Vagina (tissue), 2 donors: ENCODE data around the gene RSBN1.

Experiments
- CTCF ChIP-seq, 3 experiments: fragments of 450-650 bp in 2 of 3; fragments of 200-600 bp in 1 of 3; sonication (generic) in 1 of 3; IDR thresholded peaks; one replicate each; pipeline ENCODE4 v1.5.1; 2017 to 2019; ENCODE audit warnings: antibody characterized with exemption in 3 of 3, mild to moderate bottlenecking in 2 of 3, moderate library complexity in 2 of 3
- POLR2A ChIP-seq, 2 donors: fragments of 450-650 bp; IDR thresholded peaks; one replicate each; pipeline ENCODE4 v1.6.1; 2017; ENCODE audit warnings: antibody characterized with exemption in 2 of 2, mild to moderate bottlenecking in 2 of 2, moderate library complexity in 2 of 2

DNA sequence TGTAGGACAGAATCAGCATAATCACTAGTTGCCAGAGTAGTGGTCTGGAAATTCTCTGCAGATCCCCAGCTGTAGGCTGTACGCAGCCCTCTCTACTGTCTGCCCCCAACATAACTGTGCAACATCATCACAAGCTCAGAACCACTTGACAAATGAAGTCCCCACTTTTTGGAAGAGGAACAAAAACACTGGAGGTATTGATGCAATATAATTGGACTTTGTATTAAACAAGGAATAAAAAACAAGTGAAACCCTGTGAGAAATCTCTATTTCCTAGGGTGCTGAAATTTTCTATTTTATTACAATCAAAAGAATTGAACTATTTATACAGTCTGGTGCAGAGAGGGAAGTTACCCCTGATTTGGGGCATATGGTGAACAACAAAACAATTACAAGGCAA, 68.2 kb downstream of the RSBN1 start:
- no peak for TF ChIP-seq POLR2A (IDR thresholded peaks at IDR 0.05)
- no peak for TF ChIP-seq CTCF (IDR thresholded peaks at IDR 0.05)
